Measurements from ENCODE around the gene RAPGEF5. TPM values are rescaled to one million over a fixed set of nuclear protein-coding genes. Genes with fewer than 3 reads are reported as not detected.

RAPGEF5 gene
- total RNA-seq, 1 experiment from 2014 or later: 13.3 TPM

DNA sequence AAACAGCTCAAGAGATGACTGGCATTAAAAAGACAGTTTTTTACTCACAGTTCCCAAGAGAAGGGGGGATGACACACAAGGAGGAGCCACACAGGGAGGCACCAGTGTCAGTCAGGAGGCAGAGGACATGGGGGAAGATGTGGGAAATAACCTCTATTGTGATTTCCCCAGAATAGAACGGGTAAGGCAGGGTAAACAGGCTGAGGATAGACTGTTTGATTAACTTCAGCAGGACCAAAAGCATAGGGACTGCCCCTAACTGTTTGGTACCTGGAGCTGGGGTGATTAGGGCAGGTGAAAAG, 60.7 kb downstream of the RAPGEF5 start:
- H3K27ac ChIP-seq (ENCODE audit: insufficient read length, low read depth, low read length): no peak overlapping the region
- peaks cover 4 to 6% of the 10 kb centered on the region in 2 experiments; a peak in 1 of 4 replicates for H3K4me1 Mint-ChIP-seq
- no peaks in the 10 kb centered on the region for H4K20me1 ChIP-seq (ENCODE audit: control insufficient read depth, insufficient read depth, insufficient read length)
- no peaks in the 10 kb centered on the region for H3K27me3 Mint-ChIP-seq (ENCODE audit: low read depth)
- no peak overlapping the region for H4K5ac ChIP-seq (ENCODE audit: insufficient read length, low read depth, low read length)
- H2BK5ac ChIP-seq (ENCODE audit: insufficient read length, low read length): no peak overlapping the region
- H3K4me2 ChIP-seq (ENCODE audit: insufficient read depth, insufficient read length, low read length): no peak overlapping the region
- H3K9me3 Mint-ChIP-seq: no peaks in the 10 kb centered on the region
- H3K79me2 ChIP-seq (ENCODE audit: insufficient read depth, low read length): no peaks in the 10 kb centered on the region
- H3K9me3 ChIP-seq (ENCODE audit: control insufficient read depth, low read depth, low read length): no peaks in the 10 kb centered on the region
- TF ChIP-seq, protein P1, sequence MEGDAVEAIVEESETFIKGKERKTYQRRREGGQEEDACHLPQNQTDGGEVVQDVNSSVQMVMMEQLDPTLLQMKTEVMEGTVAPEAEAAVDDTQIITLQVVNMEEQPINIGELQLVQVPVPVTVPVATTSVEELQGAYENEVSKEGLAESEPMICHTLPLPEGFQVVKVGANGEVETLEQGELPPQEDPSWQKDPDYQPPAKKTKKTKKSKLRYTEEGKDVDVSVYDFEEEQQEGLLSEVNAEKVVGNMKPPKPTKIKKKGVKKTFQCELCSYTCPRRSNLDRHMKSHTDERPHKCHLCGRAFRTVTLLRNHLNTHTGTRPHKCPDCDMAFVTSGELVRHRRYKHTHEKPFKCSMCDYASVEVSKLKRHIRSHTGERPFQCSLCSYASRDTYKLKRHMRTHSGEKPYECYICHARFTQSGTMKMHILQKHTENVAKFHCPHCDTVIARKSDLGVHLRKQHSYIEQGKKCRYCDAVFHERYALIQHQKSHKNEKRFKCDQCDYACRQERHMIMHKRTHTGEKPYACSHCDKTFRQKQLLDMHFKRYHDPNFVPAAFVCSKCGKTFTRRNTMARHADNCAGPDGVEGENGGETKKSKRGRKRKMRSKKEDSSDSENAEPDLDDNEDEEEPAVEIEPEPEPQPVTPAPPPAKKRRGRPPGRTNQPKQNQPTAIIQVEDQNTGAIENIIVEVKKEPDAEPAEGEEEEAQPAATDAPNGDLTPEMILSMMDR (conservative IDR thresholded peaks at IDR 0.05): no peak
- peaks cover 8 to 20% (median 11%) of the 10 kb centered on the region in 3 experiments; a peak in 6 of 7 replicates for H3K36me3 Mint-ChIP-seq (ENCODE audit: insufficient read depth in 1 of 3, low read depth in 3 of 3)
- no peak overlapping the region for H3K14ac ChIP-seq (ENCODE audit: insufficient read depth, low read length)
- no peak overlapping the region for H4K91ac ChIP-seq (ENCODE audit: insufficient read length, low read depth, low read length)
- no peaks in the 10 kb centered on the region for H3K23me2 ChIP-seq (ENCODE audit: insufficient read length, low read depth, low read length, poor library complexity, severe bottlenecking)
- H3K56ac ChIP-seq (ENCODE audit: insufficient read length, low read depth, low read length): no peak overlapping the region
- H4K8ac ChIP-seq (replicated peaks; ENCODE audit: insufficient read length, low read depth, low read length): no peak overlapping the region
- no peaks in the 10 kb centered on the region for H3K4me1 ChIP-seq (ENCODE audit: insufficient read depth, low read length)
- H2BK120ac ChIP-seq (ENCODE audit: low read depth, low read length, poor library complexity, severe bottlenecking): no peak overlapping the region
- H3K27me3 ChIP-seq (ENCODE audit: insufficient read depth, low read length): no peaks in the 10 kb centered on the region
- no peak overlapping the region for H2AFZ ChIP-seq (ENCODE audit: low read length)
- no peak overlapping the region for H3K23ac ChIP-seq (ENCODE audit: insufficient read length, low read depth, low read length)
- no peaks in the 10 kb centered on the region for H3K79me1 ChIP-seq (ENCODE audit: insufficient read depth, low read depth, low read length, poor library complexity, severe bottlenecking)
- no peak overlapping the region for H3K9ac ChIP-seq (ENCODE audit: extremely low read depth, insufficient read length, low read length)
- no peak overlapping the region for H3K4me3 Mint-ChIP-seq
- no peak overlapping the region for H2BK15ac ChIP-seq (ENCODE audit: low read depth, low read length)
- H2AK5ac ChIP-seq (ENCODE audit: insufficient read length, low read length): no peak overlapping the region
- DNase-seq: no peak
- no peak overlapping the region for H2BK12ac ChIP-seq (ENCODE audit: insufficient read length, low read depth, low read length)
- WGBS (ENCODE audit: extremely low coverage, insufficient read length, low lambda C conversion rate): no CpG with 5 or more reads among the region's 1 CpG
- no peak overlapping the region for H3K18ac ChIP-seq (ENCODE audit: insufficient read length, low read depth, low read length)
- peak overlapping the region in 1 of 3 experiments; percentile 50; a peak in 2 of 7 replicates for H3K27ac Mint-ChIP-seq
- H3T11ph ChIP-seq (ENCODE audit: low read length): no peak overlapping the region
- H3K4ac ChIP-seq (ENCODE audit: low read depth, low read length): no peak overlapping the region
- H2BK20ac ChIP-seq (ENCODE audit: low read depth, low read length, poor library complexity, severe bottlenecking): no peak overlapping the region

All from H9 (cell line).